ENCODE data around the gene PPP1CC.

GRCh38 chr12:110731479-110731878 is 11.2 kb downstream of the PPP1CC start:
- TF ChIP-seq CTCF (IDR thresholded peaks at IDR 0.05; ENCODE audit: poor library complexity, severe bottlenecking): no peak
- TF ChIP-seq MXI1 (conservative IDR thresholded peaks at IDR 0.05; ENCODE audit: poor library complexity, severe bottlenecking): no peak
- TF ChIP-seq RAD21 (conservative IDR thresholded peaks at IDR 0.05): no peak
- TF ChIP-seq REST (IDR thresholded peaks at IDR 0.05; ENCODE audit: borderline replicate concordance): no peak
- TF ChIP-seq SMC3 (conservative IDR thresholded peaks at IDR 0.05; ENCODE audit: poor library complexity): no peak
- TF ChIP-seq POLR2AphosphoS5 (IDR thresholded peaks at IDR 0.05): no peak

Measured in neural cell (in vitro differentiated cells).